Femur (tissue), 1 donor: ENCODE results near the gene TTC34.
"Not testable (repeated sequence)": the region's sequence is repeated elsewhere in the genome, so short reads cannot be mapped to it uniquely, and the experiment has no call there.

Experiments
- DNase-seq: peaks from one replicate; pipeline ENCODE4 v3.0.0-alpha.2; 2017

The TTC34 gene

GRCh38 chr1:2791027-2791760 lies 10.3 kb downstream of the TTC34 start:
- no peak for DNase-seq

GRCh38 chr1:2789986-2790581 lies 11.4 kb downstream of the TTC34 start:
- no peak for DNase-seq

GRCh38 chr1:2789164-2789985 lies 12.1 kb downstream of the TTC34 start:
- peak; percentile 11 for DNase-seq

- DNase-seq, result peak; percentile 10
Measured at GRCh38 chr1:2788506-2789163, 12.9 kb downstream of the TTC34 start.

GRCh38 chr1:2787163-2787911 lies 14.2 kb downstream of the TTC34 start:
- DNase-seq, result peak; percentile 16

- peak; percentile 47 for DNase-seq
Measured at GRCh38 chr1:2786329-2787162, 14.9 kb downstream of the TTC34 start.

GRCh38 chr1:2785631-2786328 lies 15.7 kb downstream of the TTC34 start:
- no peak for DNase-seq

GRCh38 chr1:2784854-2785630 lies 16.5 kb downstream of the TTC34 start:
- DNase-seq, result no peak

- no peak for DNase-seq
Measured at GRCh38 chr1:2783435-2784397, 17.8 kb downstream of the TTC34 start.

- DNase-seq, result no peak
Measured at GRCh38 chr1:2783069-2783434, 18.4 kb downstream of the TTC34 start.

GRCh38 chr1:2781627-2782026 lies 19.9 kb downstream of the TTC34 start:
- DNase-seq, result no peak

- DNase-seq, result no peak
Measured at GRCh38 chr1:2778220-2778592, 23.3 kb downstream of the TTC34 start.

- DNase-seq, result no peak
Measured at GRCh38 chr1:2777424-2778219, 23.9 kb downstream of the TTC34 start.

- not testable (repeated sequence) for DNase-seq
Measured at GRCh38 chr1:2775333-2775732, 26.2 kb downstream of the TTC34 start.

- DNase-seq, result not testable (repeated sequence)
Measured at GRCh38 chr1:2768052-2768451, 33.4 kb downstream of the TTC34 start.

- not testable (repeated sequence) for DNase-seq
Measured at GRCh38 chr1:2759433-2759832, 42.1 kb downstream of the TTC34 start.

- DNase-seq, result not testable (repeated sequence)
Measured at GRCh38 chr1:2757519-2757918, 44.0 kb downstream of the TTC34 start.

GRCh38 chr1:2755426-2755825 lies 46.1 kb downstream of the TTC34 start:
- DNase-seq, result not testable (repeated sequence)
